HCT116 (cell line): ENCODE data around the gene RPS6KA2. TPM values are rescaled to one million over a fixed set of nuclear protein-coding genes. Genes with fewer than 3 reads are reported as not detected.

ENCODE experiments used
- ATAC-seq: fragments of 200-7000 bp; cut with Tn5 transposase; 2 replicates; pipeline ENCODE4 v1.9.1; 2020; ENCODE audit warnings: mild to moderate bottlenecking, moderate library complexity
- BruUV-seq: library from RNA; stranded (reverse); fragments of 400-500 nt; replicated peaks from 2 replicates; lab custom pipeline; 2021; lab: Mats Ljungman, UMichigan
- CTCF ChIA-PET: fragments of 300-600 bp; sonication (Branson Sonifier 250); formaldehyde crosslinking; loops from one replicate; lab custom pipeline; 2021; ENCODE audit warnings: antibody characterized with exemption; lab: Charles Lee
- POLR2A ChIA-PET: fragments of 300-600, 350-600 bp; sonication (Branson Sonifier 250); formaldehyde crosslinking; loops from one replicate; lab custom pipeline; 2021; ENCODE audit warnings: antibody characterized with exemption; lab: Charles Lee
- RAD21 ChIA-PET, 2 experiments: fragments of 300-600 bp; sonication (Branson Sonifier 250); formaldehyde crosslinking; loops; one replicate each; lab custom pipeline; 2023; ENCODE audit warnings: low total read pairs in 2 of 2; ENCODE audit not compliant: uncharacterized antibody in 2 of 2, unreplicated experiment in 2 of 2, low non-redundant PET in 1 of 2; lab: Charles Lee
- DNase-seq: peaks from one replicate; pipeline ENCODE4 v3.0.0-alpha.2; 2010; ENCODE audit warnings: low read depth, low spot score
- H2AFZ ChIP-seq: fragments of 200-600 bp; shearing (Covaris generic), sonication (generic); 2 replicates; pipeline ENCODE4 v1.6.1; 2017; ENCODE audit warnings: low read depth, mixed run types, mixed read lengths, antibody characterized with exemption, low read length; ENCODE audit not compliant: poor library complexity, severe bottlenecking
- H3K27ac ChIP-seq: 2 replicates; pipeline ENCODE4 v1.5.1; 2012; ENCODE audit warnings: low read depth, low read length
- H3K27me3 ChIP-seq: fragments of 200-600 bp; sonication (generic); 2 replicates; pipeline ENCODE4 v1.6.1; 2016; ENCODE audit warnings: mixed run types, low read length, mixed read lengths; ENCODE audit not compliant: insufficient read depth
- H3K36me3 ChIP-seq, 2 experiments: fragments of 200-500 bp in 1 of 2; fragments of 200-600 bp in 1 of 2; sonication (Bioruptor generic) in 1 of 2; sonication (generic) in 1 of 2; 2 replicates each; pipeline versions ENCODE4 v1.5.1 to v1.6.1; 2014 to 2016; ENCODE audit warnings: low read length in 2 of 2, inconsistent platforms in 1 of 2, mixed read lengths in 1 of 2, mixed run types in 1 of 2; ENCODE audit not compliant: insufficient read depth in 2 of 2, control insufficient read depth in 1 of 2
- H3K4me1 ChIP-seq, 2 experiments: fragments of 200-600 bp in 1 of 2; sonication (generic) in 1 of 2; 2 replicates each; pipeline versions ENCODE4 v1.5.1 to v1.6.1; 2012 to 2017; ENCODE audit warnings: low read length in 2 of 2, inconsistent platforms in 1 of 2, mild to moderate bottlenecking in 1 of 2, mixed read lengths in 1 of 2, mixed run types in 1 of 2, moderate library complexity in 1 of 2; ENCODE audit not compliant: insufficient read depth in 2 of 2, control insufficient read depth in 1 of 2
- H3K4me2 ChIP-seq: fragments of 200-600 bp; sonication (generic); 2 replicates; pipeline ENCODE4 v1.6.1; 2017; ENCODE audit warnings: mixed run types, low read length, mixed read lengths
- H3K4me3 ChIP-seq, 2 experiments: fragments of 200-600 bp in 1 of 2; sonication (generic) in 1 of 2; replicated peaks in 1 of 2; 2 replicates each; pipeline ENCODE4 v1.5.1; 2011 to 2016; ENCODE audit warnings: low read length in 2 of 2, control low read depth in 1 of 2, low read depth in 1 of 2, mild to moderate bottlenecking in 1 of 2, mixed read lengths in 1 of 2, mixed run types in 1 of 2
- H3K79me2 ChIP-seq: fragments of 200-600 bp; sonication (generic); 2 replicates; pipeline ENCODE4 v1.6.1; 2017; ENCODE audit warnings: mild to moderate bottlenecking, mixed run types, low read length, moderate library complexity, mixed read lengths; ENCODE audit not compliant: insufficient read depth
- H3K9ac ChIP-seq: fragments of 200-600 bp; sonication (generic); 2 replicates; pipeline ENCODE4 v1.6.1; 2016; ENCODE audit warnings: low read length, mixed read lengths
- H3K9me2 ChIP-seq: fragments of 200-600 bp; sonication (generic), shearing (Covaris generic); 2 replicates; pipeline ENCODE4 v1.6.1; 2017; ENCODE audit warnings: mixed run types, mild to moderate bottlenecking, moderate library complexity; ENCODE audit not compliant: insufficient read depth
- H3K9me3 ChIP-seq, 2 experiments: fragments of 200-500 bp in 1 of 2; fragments of 200-600 bp in 1 of 2; sonication (Bioruptor generic) in 1 of 2; sonication (generic) in 1 of 2; 2 replicates each; pipeline ENCODE4 v1.6.1; 2014 to 2017; ENCODE audit warnings: low read length in 2 of 2, mixed read lengths in 2 of 2, inconsistent platforms in 1 of 2, low read depth in 1 of 2, mild to moderate bottlenecking in 1 of 2, mixed run types in 1 of 2, moderate library complexity in 1 of 2; ENCODE audit not compliant: control insufficient read depth in 1 of 2, insufficient read depth in 1 of 2
- H4K20me1 ChIP-seq: fragments of 200-600 bp; sonication (generic), shearing (Covaris generic); 2 replicates; pipeline ENCODE4 v1.6.1; 2017; ENCODE audit warnings: mixed run types, mild to moderate bottlenecking, moderate library complexity; ENCODE audit not compliant: insufficient read depth
- CBX3 ChIP-seq: IDR thresholded peaks from 2 replicates; pipeline ENCODE4 v1.6.1; 2012; ENCODE audit warnings: low read depth
- CTCF ChIP-seq, 3 experiments: fragments of 200-600 bp in 1 of 3; sonication (generic) in 1 of 3; IDR thresholded peaks in 2 of 3; conservative IDR thresholded peaks in 1 of 3; 2 replicates each; pipeline ENCODE4 v1.5.1; 2012 to 2017; ENCODE audit warnings: low read depth in 2 of 3, low read length in 2 of 3, antibody characterized with exemption in 1 of 3, borderline replicate concordance in 1 of 3, control low read depth in 1 of 3, mild to moderate bottlenecking in 1 of 3, mixed read lengths in 1 of 3, mixed run types in 1 of 3, moderate library complexity in 1 of 3; ENCODE audit not compliant: insufficient read depth in 1 of 3
- ELF1 ChIP-seq: IDR thresholded peaks from 2 replicates; pipeline ENCODE4 v1.6.1; 2012; ENCODE audit warnings: low read depth, borderline replicate concordance
- EZH2phosphoT487 ChIP-seq: fragments of 200-600 bp; IDR thresholded peaks from 2 replicates; pipeline ENCODE4 v1.6.1; 2018; ENCODE audit warnings: antibody characterized with exemption, borderline replicate concordance
- JUND ChIP-seq: IDR thresholded peaks from 2 replicates; pipeline ENCODE4 v1.6.1; 2012
- MAX ChIP-seq: IDR thresholded peaks from 2 replicates; pipeline ENCODE4 v1.6.1; 2012
- POLR2A ChIP-seq: IDR thresholded peaks from 2 replicates; pipeline ENCODE4 v1.7.0; 2011; ENCODE audit warnings: borderline replicate concordance; ENCODE audit not compliant: insufficient read depth, insufficient read length; ENCODE audit errors: extremely low read depth
- POLR2AphosphoS5 ChIP-seq: IDR thresholded peaks from 2 replicates; pipeline ENCODE4 v1.6.1; 2011; ENCODE audit warnings: mild to moderate bottlenecking, low read depth, low read length, moderate library complexity
- SRF ChIP-seq: IDR thresholded peaks from 2 replicates; pipeline ENCODE4 v1.6.1; 2012; ENCODE audit warnings: low read depth
- TCF7L2 ChIP-seq: IDR thresholded peaks from 2 replicates; pipeline ENCODE4 v1.7.0; 2011; ENCODE audit warnings: borderline replicate concordance, inconsistent platforms; ENCODE audit not compliant: insufficient read depth, insufficient read length; ENCODE audit errors: extremely low read depth
- ZFX ChIP-seq: fragments of 450-650 bp; IDR thresholded peaks from 2 replicates; pipeline ENCODE4 v1.6.1; 2017
- ZNF274 ChIP-seq: fragments of 200-500 bp; sonication (Bioruptor generic); IDR thresholded peaks from 2 replicates; pipeline ENCODE4 v1.6.1; 2014; ENCODE audit warnings: mild to moderate bottlenecking, low read depth, low read length, inconsistent platforms
- intact Hi-C: fragments of 100-400 bp; cut with micrococcal nuclease; formaldehyde crosslinking; loops from 2 replicates; pipeline ENCODE4 v1.10.0; 2022
- total RNA-seq: library from RNA; stranded (reverse); gene quantifications from one replicate; pipeline ENCODE4 v1.2.1, GENCODE V29; 2021; ENCODE audit not compliant: unreplicated experiment

Gene RPS6KA2
- total RNA-seq, 1 experiment from 2014 or later, result 8.5 TPM

DNA sequence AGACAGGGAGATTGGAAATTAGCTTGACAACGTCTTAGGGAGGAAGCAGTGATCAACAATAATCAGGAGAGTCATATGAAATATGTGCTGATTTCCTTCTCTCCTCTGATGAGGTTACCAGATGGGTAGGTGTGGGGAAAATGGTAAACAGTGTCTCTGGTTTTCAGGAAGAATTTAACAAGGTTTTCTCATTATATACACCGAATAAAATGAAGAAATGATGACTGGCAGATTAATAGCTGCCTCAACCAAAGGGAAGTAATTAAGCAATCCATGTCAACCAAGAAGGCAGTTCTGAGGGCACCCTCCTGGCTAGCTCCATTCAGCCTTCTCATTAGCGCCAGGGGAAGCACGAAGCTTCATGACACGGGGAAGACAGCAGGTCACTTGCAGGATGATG, 27.8 kb downstream of the RPS6KA2 start:
- H2AFZ ChIP-seq, result no peak overlapping the region
- H3K4me1 ChIP-seq, result no peaks in the 10 kb centered on the region
- no peaks in the 10 kb centered on the region for H3K9me3 ChIP-seq
- no peak overlapping the region for H3K4me3 ChIP-seq
- intact Hi-C loops, result no loop called here
- no peak for DNase-seq
- ATAC-seq, result no peak
- no peaks in the 10 kb centered on the region for H3K36me3 ChIP-seq
- no TSS peak for BruUV-seq
- H3K79me2 ChIP-seq, result no peaks in the 10 kb centered on the region
- no peaks in the 10 kb centered on the region for H4K20me1 ChIP-seq
- ChIA-PET RAD21 (no interaction called here), POLR2A (no interaction called here), CTCF (no interaction called here)
- H3K27me3 ChIP-seq, result no peaks in the 10 kb centered on the region
- no peak overlapping the region for H3K27ac ChIP-seq
- no peak overlapping the region for H3K9ac ChIP-seq
- TF ChIP-seq CTCF (IDR thresholded peaks at IDR 0.05 in 2 of 3, conservative IDR thresholded peaks at IDR 0.05 in 1 of 3; ENCODE audit: borderline replicate concordance in 1 of 3, insufficient read depth in 1 of 3, low read depth in 2 of 3, low read length in 2 of 3) (no peak), SRF (no peak), TCF7L2 (no peak), ELF1 (no peak), ZNF274 (no peak), CBX3 (no peak), EZH2phosphoT487 (no peak), POLR2AphosphoS5 (no peak), MAX (no peak), POLR2A (no peak), JUND (no peak), ZFX (no peak)
- no peak overlapping the region for H3K4me2 ChIP-seq
- H3K9me2 ChIP-seq, result no peaks in the 10 kb centered on the region
